ENCODE data around the gene EIF2B5.

EIF2B5 gene

DNA sequence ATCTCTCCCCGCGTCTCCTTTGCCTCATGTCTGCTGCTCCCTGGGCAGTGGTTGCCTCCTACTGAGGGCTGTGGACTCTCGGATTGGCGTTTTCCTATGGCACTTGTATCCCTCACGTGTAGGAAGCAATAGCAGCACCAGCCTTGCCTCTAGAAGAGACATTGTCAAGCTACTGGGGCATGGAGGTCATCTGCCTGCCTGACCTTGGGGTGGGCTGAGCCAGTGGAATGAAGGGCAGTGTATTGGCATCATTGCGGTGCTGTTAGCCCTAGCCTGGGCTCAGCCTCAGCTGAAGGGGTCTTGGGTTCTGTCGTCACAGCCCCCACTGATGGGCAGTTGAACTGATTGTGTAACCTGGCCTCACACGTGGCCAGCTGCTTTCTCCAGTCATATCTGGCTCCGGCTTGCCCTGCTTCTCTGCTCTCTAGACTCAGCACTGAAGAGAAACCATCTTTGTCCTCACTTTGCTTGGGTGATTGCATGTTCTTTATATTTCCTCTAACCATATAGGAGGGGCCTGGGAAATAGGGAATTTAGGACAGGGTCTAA is 58.9 kb downstream of the EIF2B5 start:
- DNase-seq (ENCODE audit: low read depth in 2 of 3, low spot score in 1 of 3): no peak

All from stimulated activated CD4-positive, alpha-beta T cell treated with anti-CD3 and anti-CD28 coated beads, Interleukin-12 subunit alpha, Interleukin-12 subunit beta, amount 100 ng/mL, for 48 hours (primary cell).